Esophagus muscularis mucosa (tissue), 4 donors: Measurements from ENCODE around the gene TAF11L9. TPM values are rescaled to one million over a fixed set of nuclear protein-coding genes. Genes with fewer than 3 reads are reported as not detected.
"Not testable (repeated sequence)": the region's sequence is repeated elsewhere in the genome, so short reads cannot be mapped to it uniquely, and the experiment has no call there.

ENCODE experiments used
- DNase-seq: peaks from one replicate; pipeline ENCODE4 v3.0.0-alpha.2; 2017; ENCODE audit errors: extremely low spot score
- H3K27ac ChIP-seq, 4 donors: fragments of 200-600 bp; sonication (generic); replicated peaks in 1 of 4; 1 replicate in 3 of 4; 2 replicates in 1 of 4; pipeline ENCODE4 v1.5.1; 2016 to 2019; ENCODE audit warnings: mild to moderate bottlenecking in 1 of 4
- H3K27me3 ChIP-seq, 4 donors: fragments of 200-600 bp; sonication (generic); one replicate each; pipeline versions ENCODE4 v1.5.1 to v1.6.0; 2016 to 2019
- H3K36me3 ChIP-seq, 4 donors: fragments of 200-600 bp; sonication (generic); one replicate each; pipeline ENCODE4 v1.5.1; 2016 to 2019
- H3K4me1 ChIP-seq, 4 donors: fragments of 200-600 bp; sonication (generic); one replicate each; pipeline ENCODE4 v1.5.1; 2016 to 2019
- H3K4me3 ChIP-seq, 4 donors: fragments of 200-600 bp; sonication (generic); 1 replicate in 2 of 4; 2 replicates in 2 of 4; pipeline ENCODE4 v1.5.1; 2016 to 2019; ENCODE audit warnings: mild to moderate bottlenecking in 4 of 4, moderate library complexity in 1 of 4
- H3K9me3 ChIP-seq, 4 donors: fragments of 200-600 bp; sonication (generic); 1 replicate in 3 of 4; 2 replicates in 1 of 4; pipeline ENCODE4 v1.5.1; 2016 to 2019
- EP300 ChIP-seq: sonication (generic); formaldehyde crosslinking; IDR thresholded peaks from one replicate; pipeline ENCODE4 v1.6.1; 2017; ENCODE audit warnings: antibody characterized with exemption
- POLR2A ChIP-seq: fragments of 450-650 bp; IDR thresholded peaks from one replicate; pipeline ENCODE4 v1.6.1; 2017; ENCODE audit warnings: antibody characterized with exemption, moderate library complexity, mild to moderate bottlenecking, low read depth
- POLR2AphosphoS5 ChIP-seq, 2 donors: sonication (generic); formaldehyde crosslinking; IDR thresholded peaks; one replicate each; pipeline ENCODE4 v1.6.1; 2017; ENCODE audit warnings: antibody characterized with exemption in 2 of 2
- WGBS: methylation state at CpG from one replicate; pipeline ENCODE4 v1.1.5; 2018; 5-methylcytosine and 5-hydroxymethylcytosine counted together
- intact Hi-C: fragments of 100-400 bp; cut with DNase I; formaldehyde crosslinking; loops from one replicate; pipeline ENCODE4 v1.15.1; 2023
- total RNA-seq, 4 donors: library from RNA; depleted of rRNA; stranded (reverse); fragments of >200 nt; gene quantifications; one replicate each; pipeline versions ENCODE4 v1.1.0 to v1.2.1, GENCODE V29; 2016
- TF ChIP-seq, protein P1 (sequence below), 3 experiments: fragments of 200-600 bp in 2 of 3; fragments of 450-650 bp in 1 of 3; sonication (generic) in 2 of 3; IDR thresholded peaks; one replicate each; pipeline ENCODE4 v1.5.1; 2017 to 2019; ENCODE audit warnings: antibody characterized with exemption in 3 of 3, mild to moderate bottlenecking in 2 of 3, moderate library complexity in 1 of 3

The TAF11L9 gene
- total RNA-seq, result not detected

DNA sequence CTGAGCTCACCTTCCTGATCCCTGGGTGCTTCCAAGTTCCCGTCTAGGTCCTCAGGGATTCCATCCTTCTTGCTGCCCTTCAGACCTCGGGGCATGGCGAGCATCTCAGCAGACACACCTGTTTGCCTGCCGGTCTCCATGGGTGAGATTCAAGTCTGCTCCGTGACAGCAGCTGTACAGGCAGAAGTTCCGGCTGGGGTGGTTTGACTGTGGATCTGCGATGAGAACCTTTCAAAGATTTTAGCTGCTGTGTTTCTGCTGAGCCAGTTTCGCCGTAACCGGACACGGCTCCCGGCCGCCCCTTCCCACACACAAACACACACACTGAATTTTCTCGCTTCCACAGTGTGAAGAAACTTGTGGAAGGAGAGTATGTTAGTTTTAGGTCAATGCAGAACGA, at the start of gene TAF11L9:
TSS of gene TAF11L9 (minus strand) at position 140 of the 400 bp plus-strand sequence.
- H3K9me3 ChIP-seq, H3K27me3 ChIP-seq, H3K4me3 ChIP-seq, H3K27ac ChIP-seq, H3K4me1 ChIP-seq, H3K36me3 ChIP-seq, DNase-seq, intact Hi-C loops: not testable (repeated sequence)
- 90% methylated on average over 10 of the region's 15 CpGs for WGBS

DNA sequence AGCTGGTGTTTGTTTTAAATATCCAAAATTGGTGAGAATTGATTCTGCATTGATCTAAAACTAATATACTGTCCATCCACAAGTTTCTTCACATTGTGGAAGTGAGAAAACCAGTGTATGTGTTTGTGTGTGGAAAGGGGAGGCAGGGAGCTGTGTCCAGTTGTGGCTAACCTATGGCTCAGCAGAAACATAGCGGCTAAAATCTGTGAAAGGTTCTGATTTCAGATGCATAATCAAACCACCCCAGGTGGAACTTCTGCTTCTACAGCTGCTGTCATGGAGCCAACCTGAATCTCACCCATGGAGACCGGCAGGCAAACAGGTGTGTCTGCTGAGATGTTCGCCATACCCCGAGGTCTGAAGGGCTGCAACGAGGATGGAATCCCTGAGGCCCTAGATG, 40.0 kb upstream of the TAF11L9 start, which contains the start of gene TAF11L14:
TSS of gene TAF11L14 (plus strand) at position 301 of the 400 bp plus-strand sequence.
- H3K4me3 ChIP-seq, result no peak within 1 kb of the TSS
- no peaks in the 10 kb centered on the region for H3K9me3 ChIP-seq
- intact Hi-C loops, result no loop called here
- no peaks in the 10 kb centered on the region for H3K4me1 ChIP-seq
- TF ChIP-seq, protein P1, sequence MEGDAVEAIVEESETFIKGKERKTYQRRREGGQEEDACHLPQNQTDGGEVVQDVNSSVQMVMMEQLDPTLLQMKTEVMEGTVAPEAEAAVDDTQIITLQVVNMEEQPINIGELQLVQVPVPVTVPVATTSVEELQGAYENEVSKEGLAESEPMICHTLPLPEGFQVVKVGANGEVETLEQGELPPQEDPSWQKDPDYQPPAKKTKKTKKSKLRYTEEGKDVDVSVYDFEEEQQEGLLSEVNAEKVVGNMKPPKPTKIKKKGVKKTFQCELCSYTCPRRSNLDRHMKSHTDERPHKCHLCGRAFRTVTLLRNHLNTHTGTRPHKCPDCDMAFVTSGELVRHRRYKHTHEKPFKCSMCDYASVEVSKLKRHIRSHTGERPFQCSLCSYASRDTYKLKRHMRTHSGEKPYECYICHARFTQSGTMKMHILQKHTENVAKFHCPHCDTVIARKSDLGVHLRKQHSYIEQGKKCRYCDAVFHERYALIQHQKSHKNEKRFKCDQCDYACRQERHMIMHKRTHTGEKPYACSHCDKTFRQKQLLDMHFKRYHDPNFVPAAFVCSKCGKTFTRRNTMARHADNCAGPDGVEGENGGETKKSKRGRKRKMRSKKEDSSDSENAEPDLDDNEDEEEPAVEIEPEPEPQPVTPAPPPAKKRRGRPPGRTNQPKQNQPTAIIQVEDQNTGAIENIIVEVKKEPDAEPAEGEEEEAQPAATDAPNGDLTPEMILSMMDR (IDR thresholded peaks at IDR 0.05), result no peak
- TF ChIP-seq POLR2A, result no peak
- no peak for TF ChIP-seq POLR2AphosphoS5 (IDR thresholded peaks at IDR 0.05)
- no peak within 1 kb of the TSS for H3K27ac ChIP-seq
- H3K27me3 ChIP-seq, result no peaks in the 10 kb centered on the region
- DNase-seq, result no peak
- WGBS, result 80% methylated on average over 2 of the region's 5 CpGs
- no peaks in the 10 kb centered on the region for H3K36me3 ChIP-seq

DNA sequence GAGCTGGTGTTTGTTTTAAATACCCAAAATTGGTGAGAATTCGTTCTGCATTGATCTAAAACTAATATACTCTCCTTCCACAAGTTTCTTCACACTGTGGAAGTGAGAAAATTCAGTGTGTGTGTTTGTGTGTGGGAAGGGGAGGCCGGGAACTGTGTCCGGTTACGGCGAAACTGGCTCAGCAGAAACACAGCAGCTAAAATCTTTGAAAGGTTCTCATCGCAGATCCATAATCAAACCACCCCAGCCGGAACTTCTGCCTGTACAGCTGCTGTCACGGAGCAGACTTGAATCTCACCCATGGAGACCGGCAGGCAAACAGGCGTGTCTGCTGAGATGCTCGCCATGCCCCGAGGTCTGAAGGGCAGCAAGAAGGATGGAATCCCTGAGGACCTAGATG, 37.6 kb upstream of the TAF11L9 start, which contains the start of gene TAF11L13:
TSS of gene TAF11L13 (plus strand) at position 301 of the 400 bp plus-strand sequence.
- 100% methylated on average over 2 of the region's 12 CpGs for WGBS
- DNase-seq, H3K27ac ChIP-seq, intact Hi-C loops, H3K4me3 ChIP-seq, H3K36me3 ChIP-seq, H3K9me3 ChIP-seq, H3K27me3 ChIP-seq, H3K4me1 ChIP-seq: not testable (repeated sequence)

DNA sequence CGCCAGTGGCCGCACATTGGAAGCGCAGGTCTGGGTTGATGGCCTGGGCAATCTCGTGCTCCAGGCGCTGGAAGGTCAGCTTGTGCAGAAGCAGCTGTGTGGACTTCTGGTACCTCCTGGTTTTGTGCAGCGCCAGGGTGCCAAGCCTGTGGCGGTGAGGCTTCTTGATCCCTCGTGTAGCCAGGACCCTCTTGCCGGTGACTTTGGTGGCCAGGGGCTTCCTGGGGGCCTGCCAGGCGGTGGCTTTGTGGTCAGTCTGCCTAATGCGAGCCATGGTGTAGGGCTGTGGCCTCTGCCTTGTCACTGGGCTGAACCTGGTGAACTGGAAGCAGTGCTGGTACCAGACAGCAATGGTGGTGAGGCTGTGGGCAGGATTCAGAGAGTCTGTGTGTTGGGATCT, 31.5 kb upstream of the TAF11L9 start:
- H3K4me3 ChIP-seq, result no peak overlapping the region
- peaks cover 0 to 1% (median 0%) of the 10 kb centered on the region in 4 donors for H3K27me3 ChIP-seq
- TF ChIP-seq, protein P1 (IDR thresholded peaks at IDR 0.05), result no peak
- TF ChIP-seq EP300 (no peak), POLR2A (no peak), POLR2AphosphoS5 (IDR thresholded peaks at IDR 0.05) (no peak)
- H3K4me1 ChIP-seq, result no peaks in the 10 kb centered on the region
- H3K27ac ChIP-seq, result no peak overlapping the region
- DNase-seq, result peak; percentile 90
- no CpG with 5 or more reads among the region's 11 CpGs for WGBS
- no peaks in the 10 kb centered on the region for H3K9me3 ChIP-seq
- intact Hi-C loops, result no loop called here
- H3K36me3 ChIP-seq, result no peaks in the 10 kb centered on the region

DNA sequence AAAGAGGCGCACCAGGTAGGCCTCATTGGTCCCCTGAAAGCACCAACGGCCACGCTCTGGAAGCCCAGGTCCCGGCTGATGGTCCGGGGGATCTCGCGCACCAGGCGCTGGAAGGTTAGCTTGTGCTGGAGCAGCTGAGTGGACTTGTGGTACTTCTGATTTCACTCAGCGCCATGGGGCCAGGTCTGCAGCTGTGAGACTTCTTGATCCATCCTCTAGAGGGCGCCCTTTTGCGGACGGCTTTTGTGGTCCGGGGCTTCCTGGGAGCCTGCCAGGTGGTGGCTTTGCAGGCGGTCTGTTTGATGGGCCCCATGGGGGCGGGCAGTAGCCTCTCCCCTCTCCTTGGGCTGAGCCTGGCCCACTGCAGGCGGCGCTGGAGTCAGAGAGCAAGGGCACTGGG, 26.4 kb upstream of the TAF11L9 start:
- no peak overlapping the region for H3K27ac ChIP-seq
- no peak for TF ChIP-seq EP300
- TF ChIP-seq, protein P1 (IDR thresholded peaks at IDR 0.05), result no peak
- H3K27me3 ChIP-seq, result peaks cover 0 to 4% (median 0%) of the 10 kb centered on the region in 4 donors
- H3K36me3 ChIP-seq, result no peaks in the 10 kb centered on the region
- no peak overlapping the region for H3K4me3 ChIP-seq
- peak; percentile 74 for DNase-seq
- intact Hi-C loops, result no loop called here
- H3K4me1 ChIP-seq, result no peaks in the 10 kb centered on the region
- no peaks in the 10 kb centered on the region for H3K9me3 ChIP-seq
- no CpG with 5 or more reads among the region's 17 CpGs for WGBS

DNA sequence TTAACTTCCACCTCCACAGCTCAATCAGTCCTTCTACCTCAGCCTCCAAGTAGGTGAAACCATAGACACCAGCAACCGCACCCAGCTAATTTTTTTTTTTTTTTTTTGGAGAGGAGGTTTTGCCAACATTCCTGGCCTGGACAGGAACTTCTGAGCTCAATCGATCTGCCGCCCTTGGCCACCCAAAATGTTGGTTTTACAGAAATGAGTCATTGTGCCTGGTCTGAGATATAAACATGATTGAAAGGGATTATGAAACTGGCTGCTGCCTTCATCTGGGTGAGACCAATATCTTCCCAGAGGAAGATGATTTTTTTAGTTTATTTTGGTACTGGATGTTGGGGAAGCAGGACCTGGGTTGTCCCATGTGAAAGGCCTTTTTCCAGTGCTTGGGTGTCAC, 25.2 kb upstream of the TAF11L9 start:
- intact Hi-C loops, result no loop called here
- Histone ChIP-seq H3K27ac (no peak overlapping the region), H3K9me3 (no peaks in the 10 kb centered on the region), H3K4me1 (no peaks in the 10 kb centered on the region), H3K4me3 (no peak overlapping the region), H3K27me3 (peaks cover 0 to 4% (median 0%) of the 10 kb centered on the region in 4 donors), H3K36me3 (no peaks in the 10 kb centered on the region)
- WGBS, result 74% methylated on average over 3 of the region's 3 CpGs
- DNase-seq, result no peak
- TF ChIP-seq, protein P1 (IDR thresholded peaks at IDR 0.05), result no peak
- TF ChIP-seq POLR2AphosphoS5 (IDR thresholded peaks at IDR 0.05), result no peak
- TF ChIP-seq POLR2A, result no peak
- TF ChIP-seq EP300, result no peak
